Tibial artery (tissue), 4 donors: ENCODE measurements around the gene GGA3.

Experiments
- DNase-seq, 2 donors: peaks; one replicate each; pipeline ENCODE4 v3.0.0-alpha.2; 2019
- H3K27ac ChIP-seq, 2 donors: fragments of 200-600 bp; sonication (generic) in 1 of 2; 1 replicate in 1 of 2; 2 replicates in 1 of 2; pipeline ENCODE4 v1.5.1; 2018 to 2019; ENCODE audit warnings: mild to moderate bottlenecking in 1 of 2
- H3K27me3 ChIP-seq, 2 donors: fragments of 200-600 bp; sonication (generic) in 1 of 2; one replicate each; pipeline versions ENCODE4 v1.5.1 to v1.6.0; 2016 to 2019
- H3K36me3 ChIP-seq, 3 donors: fragments of 200-600 bp; sonication (generic) in 2 of 3; one replicate each; pipeline ENCODE4 v1.5.1; 2016 to 2019; ENCODE audit warnings: mild to moderate bottlenecking in 2 of 3
- H3K4me1 ChIP-seq, 4 donors: fragments of 200-600 bp; sonication (generic) in 2 of 4; 1 replicate in 3 of 4; 2 replicates in 1 of 4; pipeline ENCODE4 v1.5.1; 2016 to 2019
- H3K4me3 ChIP-seq, 2 donors: fragments of 200-600 bp; sonication (generic) in 1 of 2; 1 replicate in 1 of 2; 2 replicates in 1 of 2; pipeline ENCODE4 v1.5.1; 2018 to 2019; ENCODE audit warnings: mild to moderate bottlenecking in 2 of 2
- H3K9me3 ChIP-seq, 3 donors: fragments of 200-600 bp; sonication (generic) in 1 of 3; one replicate each; pipeline ENCODE4 v1.5.1; 2016 to 2019
- CTCF ChIP-seq, 2 experiments: fragments of 200-600 bp in 1 of 2; fragments of 450-650 bp in 1 of 2; IDR thresholded peaks; one replicate each; pipeline ENCODE4 v1.5.1; 2017 to 2019; ENCODE audit warnings: antibody characterized with exemption in 2 of 2, mild to moderate bottlenecking in 1 of 2, moderate library complexity in 1 of 2
- intact Hi-C: fragments of 100-400 bp; cut with DNase I; formaldehyde crosslinking; loops from one replicate; pipeline ENCODE4 v1.15.0; 2023; ENCODE audit warnings: low total_unique reads

GGA3 gene

GRCh38 chr17:75240394-75241142, 20.8 kb downstream of the GGA3 start:
- H3K36me3 ChIP-seq: peaks cover 86 to 100% (median 96%) of the 10 kb centered on the region in 3 donors

GRCh38 chr17:75239778-75240393, 21.5 kb downstream of the GGA3 start:
- DNase-seq: no peak
- TF ChIP-seq CTCF (IDR thresholded peaks at IDR 0.05): no peak
- Histone ChIP-seq H3K27me3 (no peaks in the 10 kb centered on the region), H3K9me3 (no peaks in the 10 kb centered on the region), H3K36me3 (peaks cover 85 to 100% (median 96%) of the 10 kb centered on the region in 3 donors), H3K4me3 (no peak overlapping the region), H3K27ac (no peak overlapping the region), H3K4me1 (no peaks in the 10 kb centered on the region)
- intact Hi-C loops: no loop called here

More at GRCh38 chr17:75240394-75241142, 20.8 kb downstream of the GGA3 start:
- Histone ChIP-seq H3K27me3 (no peaks in the 10 kb centered on the region), H3K4me3 (no peak overlapping the region), H3K9me3 (no peaks in the 10 kb centered on the region), H3K27ac (no peak overlapping the region), H3K4me1 (no peaks in the 10 kb centered on the region)
- no peak for DNase-seq
- intact Hi-C loops: no loop called here
- no peak for TF ChIP-seq CTCF (IDR thresholded peaks at IDR 0.05)

- H3K36me3 ChIP-seq: peaks cover 85 to 100% (median 96%) of the 10 kb centered on the region in 3 donors
- no peak overlapping the region for H3K4me3 ChIP-seq
- intact Hi-C loops: no loop called here
- no peaks in the 10 kb centered on the region for H3K9me3 ChIP-seq
- H3K27me3 ChIP-seq: no peaks in the 10 kb centered on the region
- no peaks in the 10 kb centered on the region for H3K4me1 ChIP-seq
- H3K27ac ChIP-seq: no peak overlapping the region
- no peak for TF ChIP-seq CTCF (IDR thresholded peaks at IDR 0.05)
- no peak for DNase-seq
These were observed 22.2 kb downstream of the GGA3 start for GRCh38 chr17:75239214-75239613.

DNA sequence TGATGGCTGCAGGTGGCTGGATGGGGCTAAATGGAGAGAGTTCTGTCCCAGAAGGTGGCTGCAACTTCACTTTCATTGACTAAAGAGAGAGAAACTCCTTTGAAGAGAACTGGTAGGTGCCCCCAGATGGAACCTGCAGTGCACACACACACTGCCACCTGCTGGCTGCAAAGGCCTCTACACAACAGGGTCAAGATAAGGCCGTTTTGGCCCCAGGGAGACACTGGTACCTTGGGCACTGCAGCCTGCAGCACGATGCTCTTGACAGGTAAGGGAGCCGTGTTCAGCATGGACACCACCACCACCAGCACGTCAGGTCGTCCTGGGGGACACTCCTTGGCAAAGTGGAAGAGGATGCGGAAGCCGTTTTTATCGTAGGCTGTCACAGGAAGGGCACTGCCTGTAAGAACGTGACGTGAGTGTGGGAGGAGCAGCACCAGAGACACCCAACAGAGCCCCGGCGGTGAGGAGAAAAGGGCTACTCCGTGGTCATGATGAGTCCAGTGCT, 22.7 kb downstream of the GGA3 start:
- Histone ChIP-seq H3K27ac (no peak overlapping the region), H3K36me3 (peaks cover 84 to 100% (median 98%) of the 10 kb centered on the region in 3 donors), H3K27me3 (no peaks in the 10 kb centered on the region), H3K4me1 (no peaks in the 10 kb centered on the region), H3K4me3 (no peak overlapping the region), H3K9me3 (no peaks in the 10 kb centered on the region)
- intact Hi-C loops: no loop called here
- DNase-seq: no peak
- peak; percentile 71 to 76 for TF ChIP-seq CTCF (IDR thresholded peaks at IDR 0.05)

- peaks cover 79 to 100% (median 95%) of the 10 kb centered on the region in 3 donors for H3K36me3 ChIP-seq
- no peaks in the 10 kb centered on the region for H3K27me3 ChIP-seq
- H3K4me3 ChIP-seq: no peak overlapping the region
- intact Hi-C loops: no loop called here
- H3K4me1 ChIP-seq: no peaks in the 10 kb centered on the region
- H3K27ac ChIP-seq: no peak overlapping the region
- H3K9me3 ChIP-seq: no peaks in the 10 kb centered on the region
- no peak for DNase-seq
- TF ChIP-seq CTCF (IDR thresholded peaks at IDR 0.05): no peak
These were observed 23.3 kb downstream of the GGA3 start for GRCh38 chr17:75238020-75238580.
